MM.1S (cell line): Measurements from ENCODE around the gene ANKS1B.

Experiments used
- CTCF ChIP-seq: fragments of 300-600 bp; sonication (generic); IDR thresholded peaks from 2 replicates; pipeline ENCODE4 v1.5.1; 2016; ENCODE audit warnings: antibody characterized with exemption, low read length, mixed read lengths
- EZH2 ChIP-seq: fragments of 300-600 bp; sonication (generic); optimal IDR thresholded peaks from 2 replicates; pipeline ENCODE3; 2017; ENCODE audit warnings: low read depth, mild to moderate bottlenecking, antibody characterized with exemption, low read length, mixed read lengths
- EZH2phosphoT487 ChIP-seq: fragments of 300-600 bp; sonication (generic); IDR thresholded peaks from 2 replicates; pipeline ENCODE4 v1.6.1; 2018; ENCODE audit warnings: antibody characterized with exemption, low read length

DNA sequence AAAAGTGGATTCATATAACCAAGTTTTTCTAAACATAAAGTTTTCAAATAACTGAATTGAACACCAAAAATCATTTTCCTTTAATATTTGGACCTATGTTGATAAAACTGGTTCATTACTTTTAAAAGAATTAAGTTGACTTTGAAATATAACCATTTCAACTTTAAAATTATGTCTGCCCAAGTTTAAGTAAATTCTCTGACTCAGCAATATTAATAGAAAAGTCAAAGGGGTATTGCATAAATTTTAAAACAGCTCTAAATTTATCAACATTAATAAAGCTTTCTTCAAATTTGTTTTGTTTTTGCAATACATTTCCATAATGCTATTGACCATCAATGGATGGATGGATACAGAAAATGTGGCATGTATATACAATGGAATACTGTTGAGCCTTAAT lies 505.6 kb downstream of the ANKS1B start:
- TF ChIP-seq CTCF (no peak), EZH2 (no peak), EZH2phosphoT487 (no peak)
